HepG2 (cell line): ENCODE results near the gene ZNF292. TPM values are rescaled to one million over a fixed set of nuclear protein-coding genes. Genes with fewer than 3 reads are reported as not detected.
A peak's percentile ranks its signal among the peaks of the same experiment; 100 is the strongest.

ENCODE experiments used
- SP5 ChIP-seq: IDR thresholded peaks from 2 replicates; pipeline ENCODE4 v1.6.1; 2016; ENCODE audit warnings: low read depth, borderline replicate concordance
- ZNF101 ChIP-seq: sonication (generic); formaldehyde crosslinking; IDR thresholded peaks from 2 replicates; pipeline ENCODE4 v1.4.0; 2020; ENCODE audit warnings: mild to moderate bottlenecking, low read depth, missing genetic modification reagents, borderline replicate concordance
- ZNF160 ChIP-seq: sonication (generic); formaldehyde crosslinking; IDR thresholded peaks from 2 replicates; pipeline ENCODE4 v1.8.0; 2022; ENCODE audit warnings: mild to moderate bottlenecking, inconsistent platforms, missing genetic modification reagents
- ZNF724P ChIP-seq: sonication (generic); formaldehyde crosslinking; IDR thresholded peaks from 2 replicates; pipeline ENCODE4 v1.8.0; 2022; ENCODE audit warnings: missing genetic modification reagents, borderline replicate concordance
- ZNF891 ChIP-seq: sonication (generic); formaldehyde crosslinking; IDR thresholded peaks from 2 replicates; pipeline ENCODE4 v1.5.0; 2020; ENCODE audit warnings: mild to moderate bottlenecking, missing genetic modification reagents
- polyA plus RNA-seq, 8 experiments: library from polyadenylated mRNA; depleted of rRNA in 3 of 8; stranded (reverse) in 7 of 8; unstranded in 1 of 8; fragments of >200 nt; fragmentation: Illumina TruSeq in 4 of 8; extraction: Trizol in 4 of 8; gene quantifications; 2 replicates each; pipeline versions ENCODE4 v1.2.1 to v1.2.3, GENCODE V29; 2011 to 2016; ENCODE audit warnings: low read depth in 4 of 8, missing spikeins in 1 of 8, mixed read lengths in 1 of 8; ENCODE audit not compliant: insufficient read depth in 1 of 8
- total RNA-seq, 5 experiments: library from RNA; depleted of rRNA; stranded (reverse); fragments of >200 nt; fragmentation: Illumina TruSeq; extraction: Trizol; gene quantifications; 2 replicates each; pipeline ENCODE4 v1.2.3, GENCODE V29; 2016; ENCODE audit warnings: low read depth in 1 of 5
- TF ChIP-seq, protein P1 (sequence below): fragments of 450-650 bp; IDR thresholded peaks from 2 replicates; pipeline ENCODE4 v1.6.1; 2016
- TF ChIP-seq, protein P2 (sequence below): sonication (generic); formaldehyde crosslinking; IDR thresholded peaks from 2 replicates; pipeline ENCODE4 v1.8.1; 2023; ENCODE audit warnings: mild to moderate bottlenecking, moderate library complexity, missing genetic modification reagents
- TF ChIP-seq, protein P3 (sequence below): sonication (generic); formaldehyde crosslinking; IDR thresholded peaks from 2 replicates; pipeline ENCODE4 v1.4.0; 2020; ENCODE audit warnings: low read depth, missing genetic modification reagents
- TF ChIP-seq, protein P4 (sequence below), 2 experiments: fragments of 450-650 bp in 1 of 2; sonication (generic) in 1 of 2; formaldehyde crosslinking; IDR thresholded peaks; 2 replicates each; pipeline versions ENCODE4 v1.5.0 to v1.8.0; 2020 to 2022; ENCODE audit warnings: mild to moderate bottlenecking in 1 of 2, missing genetic modification reagents in 1 of 2
- TF ChIP-seq, protein P5 (sequence below): sonication (generic); formaldehyde crosslinking; IDR thresholded peaks from one replicate; pipeline ENCODE4 v1.5.1; 2020; ENCODE audit warnings: mild to moderate bottlenecking, missing genetic modification reagents; ENCODE audit errors: not compliant biosample characterization

ZNF292 gene
- total and polyA plus RNA-seq, 2 of the 13 experiments (the other 11 are each of a cell fraction or from before 2014, with no cell fraction given): 9.9 to 12.8 TPM

DNA sequence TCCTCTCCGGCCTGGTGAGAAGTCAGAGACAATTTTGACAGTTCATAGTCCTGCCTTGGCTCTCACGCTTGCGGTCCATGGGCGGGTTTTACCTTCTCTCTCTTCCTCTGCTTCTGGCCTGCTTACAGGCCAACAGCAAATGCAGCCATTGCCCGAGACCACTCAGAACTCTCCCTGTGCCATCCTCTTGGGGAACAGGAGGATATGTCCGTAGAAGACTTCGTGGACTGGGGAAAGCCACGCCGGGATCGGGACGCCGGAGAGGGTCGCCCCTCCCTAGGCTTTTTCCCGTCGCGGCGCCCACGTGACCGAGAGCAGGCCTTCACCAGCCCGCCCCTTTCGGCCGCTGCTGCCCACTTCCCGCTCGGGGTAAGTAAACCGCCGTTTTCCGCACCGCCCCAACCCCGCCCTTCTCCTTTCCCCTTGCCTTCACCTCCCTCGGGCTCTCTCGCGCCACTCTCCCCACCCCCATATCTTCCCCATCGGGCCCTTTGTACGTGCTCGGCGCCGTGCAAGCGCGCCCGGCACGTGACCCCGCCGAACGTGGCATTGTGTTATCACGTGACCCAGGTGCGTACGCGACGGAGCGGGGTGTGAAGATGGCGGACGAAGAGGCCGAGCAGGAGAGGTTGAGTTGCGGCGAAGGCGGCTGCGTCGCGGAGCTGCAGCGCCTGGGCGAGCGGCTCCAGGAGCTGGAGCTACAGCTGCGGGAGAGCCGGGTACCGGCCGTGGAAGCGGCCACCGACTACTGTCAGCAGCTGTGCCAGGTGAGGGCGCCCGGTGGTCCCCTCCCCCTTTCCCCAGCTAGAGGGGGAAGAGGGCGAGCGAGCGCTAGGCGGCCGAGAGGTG is at the start of gene ZNF292 (continued):
- TF ChIP-seq, protein P1, sequence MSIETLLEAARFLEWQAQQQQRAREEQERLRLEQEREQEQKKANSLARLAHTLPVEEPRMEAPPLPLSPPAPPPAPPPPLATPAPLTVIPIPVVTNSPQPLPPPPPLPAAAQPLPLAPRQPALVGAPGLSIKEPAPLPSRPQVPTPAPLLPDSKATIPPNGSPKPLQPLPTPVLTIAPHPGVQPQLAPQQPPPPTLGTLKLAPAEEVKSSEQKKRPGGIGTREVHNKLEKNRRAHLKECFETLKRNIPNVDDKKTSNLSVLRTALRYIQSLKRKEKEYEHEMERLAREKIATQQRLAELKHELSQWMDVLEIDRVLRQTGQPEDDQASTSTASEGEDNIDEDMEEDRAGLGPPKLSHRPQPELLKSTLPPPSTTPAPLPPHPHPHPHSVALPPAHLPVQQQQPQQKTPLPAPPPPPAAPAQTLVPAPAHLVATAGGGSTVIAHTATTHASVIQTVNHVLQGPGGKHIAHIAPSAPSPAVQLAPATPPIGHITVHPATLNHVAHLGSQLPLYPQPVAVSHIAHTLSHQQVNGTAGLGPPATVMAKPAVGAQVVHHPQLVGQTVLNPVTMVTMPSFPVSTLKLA: peak; percentile 95
- peak; percentile 83; the same call in 1 of the 2 replicates for TF ChIP-seq ZNF724P
- TF ChIP-seq, protein P2, sequence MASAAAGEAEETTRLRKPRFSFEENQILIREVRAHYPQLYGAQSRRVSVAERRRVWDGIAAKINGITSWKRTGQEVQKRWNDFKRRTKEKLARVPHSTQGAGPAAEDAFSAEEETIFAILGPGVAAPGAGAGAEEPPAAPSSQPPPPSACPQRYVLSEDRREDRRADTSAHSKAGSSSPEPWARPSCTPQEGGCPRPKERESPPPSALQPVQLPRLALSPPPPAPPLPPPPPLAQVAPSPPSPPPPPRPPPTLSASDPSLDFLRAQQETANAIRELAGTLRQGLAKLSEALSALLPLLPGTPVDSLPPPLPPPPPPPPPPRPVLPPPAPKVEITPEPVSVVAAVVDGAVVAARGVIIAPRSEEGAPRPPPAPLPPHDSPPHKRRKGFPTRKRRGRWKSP (CRISPR knock-in tag): peak; percentile 91
- TF ChIP-seq, protein P3, sequence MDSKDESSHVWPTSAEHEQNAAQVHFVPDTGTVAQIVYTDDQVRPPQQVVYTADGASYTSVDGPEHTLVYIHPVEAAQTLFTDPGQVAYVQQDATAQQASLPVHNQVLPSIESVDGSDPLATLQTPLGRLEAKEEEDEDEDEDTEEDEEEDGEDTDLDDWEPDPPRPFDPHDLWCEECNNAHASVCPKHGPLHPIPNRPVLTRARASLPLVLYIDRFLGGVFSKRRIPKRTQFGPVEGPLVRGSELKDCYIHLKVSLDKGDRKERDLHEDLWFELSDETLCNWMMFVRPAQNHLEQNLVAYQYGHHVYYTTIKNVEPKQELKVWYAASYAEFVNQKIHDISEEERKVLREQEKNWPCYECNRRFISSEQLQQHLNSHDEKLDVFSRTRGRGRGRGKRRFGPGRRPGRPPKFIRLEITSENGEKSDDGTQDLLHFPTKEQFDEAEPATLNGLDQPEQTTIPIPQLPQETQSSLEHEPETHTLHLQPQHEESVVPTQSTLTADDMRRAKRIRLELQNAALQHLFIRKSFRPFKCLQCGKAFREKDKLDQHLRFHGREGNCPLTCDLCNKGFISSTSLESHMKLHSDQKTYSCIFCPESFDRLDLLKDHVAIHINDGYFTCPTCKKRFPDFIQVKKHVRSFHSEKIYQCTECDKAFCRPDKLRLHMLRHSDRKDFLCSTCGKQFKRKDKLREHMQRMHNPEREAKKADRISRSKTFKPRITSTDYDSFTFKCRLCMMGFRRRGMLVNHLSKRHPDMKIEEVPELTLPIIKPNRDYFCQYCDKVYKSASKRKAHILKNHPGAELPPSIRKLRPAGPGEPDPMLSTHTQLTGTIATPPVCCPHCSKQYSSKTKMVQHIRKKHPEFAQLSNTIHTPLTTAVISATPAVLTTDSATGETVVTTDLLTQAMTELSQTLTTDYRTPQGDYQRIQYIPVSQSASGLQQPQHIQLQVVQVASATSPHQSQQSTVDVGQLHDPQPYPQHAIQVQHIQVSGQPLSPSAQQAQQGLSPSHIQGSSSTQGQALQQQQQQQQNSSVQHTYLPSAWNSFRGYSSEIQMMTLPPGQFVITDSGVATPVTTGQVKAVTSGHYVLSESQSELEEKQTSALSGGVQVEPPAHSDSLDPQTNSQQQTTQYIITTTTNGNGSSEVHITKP (CRISPR knock-in tag): no peak; the same call in 1 of the 2 replicates
- 0 out of 2 replicates have a peak, but pooled peaks have one; percentile 68 for TF ChIP-seq ZNF160
- TF ChIP-seq, protein P4, sequence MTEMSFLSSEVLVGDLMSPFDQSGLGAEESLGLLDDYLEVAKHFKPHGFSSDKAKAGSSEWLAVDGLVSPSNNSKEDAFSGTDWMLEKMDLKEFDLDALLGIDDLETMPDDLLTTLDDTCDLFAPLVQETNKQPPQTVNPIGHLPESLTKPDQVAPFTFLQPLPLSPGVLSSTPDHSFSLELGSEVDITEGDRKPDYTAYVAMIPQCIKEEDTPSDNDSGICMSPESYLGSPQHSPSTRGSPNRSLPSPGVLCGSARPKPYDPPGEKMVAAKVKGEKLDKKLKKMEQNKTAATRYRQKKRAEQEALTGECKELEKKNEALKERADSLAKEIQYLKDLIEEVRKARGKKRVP (CRISPR knock-in tag; IDR thresholded peaks at IDR 0.05): peak in 1 of 2 experiments; percentile 87; a peak in 2 of 4 replicates
- no peak for TF ChIP-seq ZNF101 (CRISPR knock-in tag)
- TF ChIP-seq ZNF891 (CRISPR knock-in tag): no peak
- TF ChIP-seq, protein P5, sequence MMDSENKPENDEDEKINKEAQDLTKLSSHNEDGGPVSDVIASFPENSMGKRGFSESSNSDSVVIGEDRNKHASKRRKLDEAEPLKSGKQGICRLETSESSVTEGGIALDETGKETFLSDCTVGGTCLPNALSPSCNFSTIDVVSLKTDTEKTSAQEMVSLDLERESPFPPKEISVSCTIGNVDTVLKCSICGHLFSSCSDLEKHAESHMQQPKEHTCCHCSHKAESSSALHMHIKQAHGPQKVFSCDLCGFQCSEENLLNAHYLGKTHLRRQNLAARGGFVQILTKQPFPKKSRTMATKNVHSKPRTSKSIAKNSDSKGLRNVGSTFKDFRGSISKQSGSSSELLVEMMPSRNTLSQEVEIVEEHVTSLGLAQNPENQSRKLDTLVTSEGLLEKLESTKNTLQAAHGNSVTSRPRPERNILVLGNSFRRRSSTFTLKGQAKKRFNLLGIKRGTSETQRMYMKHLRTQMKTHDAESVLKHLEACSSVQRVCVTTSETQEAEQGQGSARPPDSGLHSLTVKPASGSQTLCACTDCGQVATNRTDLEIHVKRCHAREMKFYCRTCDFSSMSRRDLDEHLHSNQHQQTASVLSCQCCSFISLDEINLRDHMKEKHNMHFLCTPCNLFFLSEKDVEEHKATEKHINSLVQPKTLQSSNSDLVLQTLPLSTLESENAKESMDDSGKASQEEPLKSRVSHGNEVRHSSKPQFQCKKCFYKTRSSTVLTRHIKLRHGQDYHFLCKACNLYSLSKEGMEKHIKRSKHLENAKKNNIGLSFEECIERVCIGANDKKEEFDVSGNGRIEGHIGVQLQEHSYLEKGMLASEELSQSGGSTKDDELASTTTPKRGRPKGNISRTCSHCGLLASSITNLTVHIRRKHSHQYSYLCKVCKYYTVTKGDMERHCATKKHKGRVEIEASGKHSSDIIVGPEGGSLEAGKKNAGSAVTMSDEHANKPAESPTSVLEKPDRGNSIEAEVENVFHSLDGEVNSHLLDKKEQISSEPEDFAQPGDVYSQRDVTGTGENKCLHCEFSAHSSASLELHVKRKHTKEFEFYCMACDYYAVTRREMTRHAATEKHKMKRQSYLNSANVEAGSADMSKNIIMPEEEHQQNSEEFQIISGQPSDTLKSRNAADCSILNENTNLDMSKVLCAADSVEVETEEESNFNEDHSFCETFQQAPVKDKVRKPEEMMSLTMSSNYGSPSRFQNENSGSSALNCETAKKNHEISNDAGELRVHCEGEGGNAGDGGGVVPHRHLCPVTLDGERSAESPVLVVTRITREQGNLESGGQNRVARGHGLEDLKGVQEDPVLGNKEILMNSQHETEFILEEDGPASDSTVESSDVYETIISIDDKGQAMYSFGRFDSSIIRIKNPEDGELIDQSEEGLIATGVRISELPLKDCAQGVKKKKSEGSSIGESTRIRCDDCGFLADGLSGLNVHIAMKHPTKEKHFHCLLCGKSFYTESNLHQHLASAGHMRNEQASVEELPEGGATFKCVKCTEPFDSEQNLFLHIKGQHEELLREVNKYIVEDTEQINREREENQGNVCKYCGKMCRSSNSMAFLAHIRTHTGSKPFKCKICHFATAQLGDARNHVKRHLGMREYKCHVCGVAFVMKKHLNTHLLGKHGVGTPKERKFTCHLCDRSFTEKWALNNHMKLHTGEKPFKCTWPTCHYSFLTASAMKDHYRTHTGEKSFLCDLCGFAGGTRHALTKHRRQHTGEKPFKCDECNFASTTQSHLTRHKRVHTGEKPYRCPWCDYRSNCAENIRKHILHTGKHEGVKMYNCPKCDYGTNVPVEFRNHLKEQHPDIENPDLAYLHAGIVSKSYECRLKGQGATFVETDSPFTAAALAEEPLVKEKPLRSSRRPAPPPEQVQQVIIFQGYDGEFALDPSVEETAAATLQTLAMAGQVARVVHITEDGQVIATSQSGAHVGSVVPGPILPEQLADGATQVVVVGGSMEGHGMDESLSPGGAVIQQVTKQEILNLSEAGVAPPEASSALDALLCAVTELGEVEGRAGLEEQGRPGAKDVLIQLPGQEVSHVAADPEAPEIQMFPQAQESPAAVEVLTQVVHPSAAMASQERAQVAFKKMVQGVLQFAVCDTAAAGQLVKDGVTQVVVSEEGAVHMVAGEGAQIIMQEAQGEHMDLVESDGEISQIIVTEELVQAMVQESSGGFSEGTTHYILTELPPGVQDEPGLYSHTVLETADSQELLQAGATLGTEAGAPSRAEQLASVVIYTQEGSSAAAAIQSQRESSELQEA (CRISPR knock-in tag): peak; percentile 91
- peak; percentile 75 for TF ChIP-seq SP5 (CRISPR knock-in tag)
